GM12874 (cell line): Measurements from ENCODE around the gene BACH2.

Source experiments
- TF ChIP-seq, protein P1 (sequence below): IDR thresholded peaks from 2 replicates; pipeline ENCODE4 v1.5.1; 2011; ENCODE audit warnings: low read depth, mild to moderate bottlenecking, control low read depth, low read length, moderate library complexity; ENCODE audit not compliant: insufficient read depth

BACH2 gene

GRCh38 chr6:90136837-90137568, 159.6 kb downstream of the BACH2 start:
- TF ChIP-seq, protein P1, sequence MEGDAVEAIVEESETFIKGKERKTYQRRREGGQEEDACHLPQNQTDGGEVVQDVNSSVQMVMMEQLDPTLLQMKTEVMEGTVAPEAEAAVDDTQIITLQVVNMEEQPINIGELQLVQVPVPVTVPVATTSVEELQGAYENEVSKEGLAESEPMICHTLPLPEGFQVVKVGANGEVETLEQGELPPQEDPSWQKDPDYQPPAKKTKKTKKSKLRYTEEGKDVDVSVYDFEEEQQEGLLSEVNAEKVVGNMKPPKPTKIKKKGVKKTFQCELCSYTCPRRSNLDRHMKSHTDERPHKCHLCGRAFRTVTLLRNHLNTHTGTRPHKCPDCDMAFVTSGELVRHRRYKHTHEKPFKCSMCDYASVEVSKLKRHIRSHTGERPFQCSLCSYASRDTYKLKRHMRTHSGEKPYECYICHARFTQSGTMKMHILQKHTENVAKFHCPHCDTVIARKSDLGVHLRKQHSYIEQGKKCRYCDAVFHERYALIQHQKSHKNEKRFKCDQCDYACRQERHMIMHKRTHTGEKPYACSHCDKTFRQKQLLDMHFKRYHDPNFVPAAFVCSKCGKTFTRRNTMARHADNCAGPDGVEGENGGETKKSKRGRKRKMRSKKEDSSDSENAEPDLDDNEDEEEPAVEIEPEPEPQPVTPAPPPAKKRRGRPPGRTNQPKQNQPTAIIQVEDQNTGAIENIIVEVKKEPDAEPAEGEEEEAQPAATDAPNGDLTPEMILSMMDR = no peak

DNA sequence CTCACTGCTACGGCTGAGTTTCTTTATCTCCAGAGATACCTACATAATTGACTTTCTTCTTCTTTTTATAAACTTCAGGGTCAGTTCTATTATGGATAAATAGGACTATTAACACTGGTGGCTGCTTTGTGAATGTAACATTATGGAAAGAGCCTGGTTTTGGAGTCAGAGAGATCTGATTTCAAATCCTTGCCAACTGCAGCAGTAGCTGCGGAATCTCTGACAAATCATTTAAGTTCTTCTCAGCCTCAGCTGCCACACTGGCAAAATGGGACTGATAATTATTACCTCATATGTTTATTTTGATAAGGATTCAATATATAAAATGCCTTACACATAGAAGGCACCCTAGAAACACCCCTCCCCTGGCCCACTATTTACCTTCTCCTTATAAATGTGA, 160.5 kb downstream of the BACH2 start:
- TF ChIP-seq, protein P1 = no peak

DNA sequence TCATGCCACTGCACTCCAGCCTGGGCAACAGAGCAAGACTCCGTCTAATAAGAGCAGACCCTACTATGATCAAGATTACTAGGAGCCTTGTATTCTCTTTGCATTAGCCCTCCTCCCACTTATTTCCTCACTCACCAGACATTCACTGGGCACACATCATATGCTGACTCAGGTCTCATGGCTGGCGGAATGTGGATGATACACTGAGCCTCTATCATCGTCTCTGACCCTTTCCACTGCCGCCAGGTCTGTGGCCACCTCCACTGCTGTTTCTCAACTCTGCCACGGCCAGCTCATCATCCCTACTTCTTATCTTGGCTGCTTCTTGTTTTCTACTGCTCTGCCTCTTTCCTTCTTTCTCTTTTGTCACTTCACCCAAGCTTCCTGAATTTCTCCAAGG, 161.0 kb downstream of the BACH2 start:
- TF ChIP-seq, protein P1 = no peak

GRCh38 chr6:90131614-90132423, 164.8 kb downstream of the BACH2 start:
- TF ChIP-seq, protein P1 = no peak

DNA sequence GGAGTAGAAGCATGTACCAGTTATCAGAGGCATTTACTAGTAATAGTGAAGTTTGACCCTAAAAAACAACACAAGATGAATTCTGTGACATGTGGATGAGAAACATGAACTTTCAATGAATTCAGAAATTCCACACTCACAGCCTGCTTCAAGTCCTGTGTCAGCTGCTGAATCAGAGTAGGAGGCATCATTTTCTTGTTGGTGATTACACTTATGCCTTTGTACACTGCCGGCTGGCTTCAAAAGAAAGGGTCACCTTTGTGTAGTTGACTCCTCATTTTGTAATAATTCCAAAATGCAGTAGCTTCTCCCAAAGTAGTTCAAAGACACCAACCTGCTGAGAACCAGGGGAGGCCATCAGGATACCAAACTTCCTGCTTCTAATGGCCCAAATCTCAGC, 165.5 kb downstream of the BACH2 start:
- TF ChIP-seq, protein P1 = no peak

GRCh38 chr6:90127595-90127994, 169.0 kb downstream of the BACH2 start:
- TF ChIP-seq, protein P1 = no peak

DNA sequence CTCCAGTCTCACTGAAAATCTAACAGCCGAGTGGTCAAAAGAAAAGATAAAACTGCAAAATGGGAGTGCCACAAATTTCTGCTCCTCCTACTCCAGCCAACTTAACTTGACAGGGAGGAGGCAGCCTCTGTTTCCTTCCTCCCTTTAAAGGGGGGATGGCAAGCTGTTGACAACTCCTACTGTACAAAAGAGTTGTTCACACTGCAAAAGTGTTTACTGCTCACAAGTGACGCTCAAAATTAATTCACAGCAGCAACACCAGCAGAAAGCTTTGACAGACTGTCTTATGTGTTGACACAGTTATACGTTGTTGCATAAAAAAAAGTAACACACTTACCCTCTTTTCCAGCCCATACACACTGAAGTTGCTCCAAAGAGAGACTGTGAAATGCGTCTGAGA, 169.8 kb downstream of the BACH2 start:
- TF ChIP-seq, protein P1 = no peak
